ENCODE measurements around the gene SCAMP1.

GRCh38 chr5:78522476-78523260, 162.3 kb downstream of the SCAMP1 start:
- no peak for TF ChIP-seq EZH2phosphoT487 (IDR thresholded peaks at IDR 0.05; ENCODE audit: insufficient read depth, low read depth)
- no peak for TF ChIP-seq EZH2 (IDR thresholded peaks at IDR 0.05; ENCODE audit: insufficient read depth, poor library complexity, severe bottlenecking)
